H1 (cell line): Measurements from ENCODE around the gene PLP2. TPM values are rescaled to one million over a fixed set of nuclear protein-coding genes. Genes with fewer than 3 reads are reported as not detected.

Source experiments
- CTCF ChIA-PET: fragments of 300-600 bp; sonication (Branson Sonifier 250); formaldehyde crosslinking; loops from one replicate; lab custom pipeline; 2021; ENCODE audit not compliant: partially characterized antibody; lab: Charles Lee
- POLR2A ChIA-PET: fragments of 300-600 bp; sonication (Branson Sonifier 250); formaldehyde crosslinking; loops from one replicate; lab custom pipeline; 2021; ENCODE audit warnings: inconsistent platforms; ENCODE audit not compliant: partially characterized antibody; lab: Charles Lee
- DNase-seq, 2 experiments: peaks; one replicate each; pipeline versions ENCODE4 v3.0.0 to v3.0.0-alpha.2; 2010 to 2022; ENCODE audit warnings: low spot score in 2 of 2, low read depth in 1 of 2, mixed read lengths in 1 of 2
- FAIRE-seq: peaks from 2 replicates; lab custom pipeline; 2011; peaks lifted over from hg19 to GRCh38; lab: Jason Lieb, UNC
- H2AFZ ChIP-seq: 2 replicates; pipeline ENCODE4 v1.8.1; 2012; ENCODE audit warnings: low read length, inconsistent platforms
- H2AK5ac ChIP-seq: 2 replicates; pipeline ENCODE4 v1.6.1; 2013; ENCODE audit warnings: low read depth, low read length
- H2BK120ac ChIP-seq: replicated peaks from 2 replicates; pipeline ENCODE3; 2013; ENCODE audit warnings: low read depth, low read length, inconsistent platforms
- H2BK12ac ChIP-seq: 2 replicates; pipeline ENCODE4 v1.6.1; 2013; ENCODE audit warnings: low read depth, low read length
- H2BK15ac ChIP-seq: 2 replicates; pipeline ENCODE4 v1.6.1; 2013; ENCODE audit warnings: low read length
- H2BK20ac ChIP-seq: 2 replicates; pipeline ENCODE4 v1.6.1; 2013; ENCODE audit warnings: low read length
- H2BK5ac ChIP-seq: 2 replicates; pipeline ENCODE4 v1.6.1; 2013; ENCODE audit warnings: low read depth, low read length
- H3K14ac ChIP-seq: 2 replicates; pipeline ENCODE4 v1.6.1; 2013; ENCODE audit warnings: inconsistent platforms; ENCODE audit not compliant: insufficient read length
- H3K18ac ChIP-seq: 2 replicates; pipeline ENCODE4 v1.6.1; 2013; ENCODE audit warnings: low read length; ENCODE audit errors: extremely low read depth
- H3K23ac ChIP-seq: 2 replicates; pipeline ENCODE4 v1.6.1; 2013; ENCODE audit warnings: inconsistent platforms; ENCODE audit not compliant: insufficient read length
- H3K23me2 ChIP-seq: 2 replicates; pipeline ENCODE4 v1.6.1; 2013; ENCODE audit warnings: low read depth, low read length
- H3K27ac ChIP-seq: 2 replicates; pipeline ENCODE4 v1.6.1; 2011; ENCODE audit warnings: low read depth, low read length, inconsistent platforms
- H3K27me3 ChIP-seq, 4 experiments: replicated peaks in 1 of 4; 1 replicate in 1 of 4; 2 replicates in 3 of 4; pipeline versions ENCODE4 v1.6.1 to v1.8.1; 2011 to 2013; ENCODE audit warnings: low read length in 3 of 4, mild to moderate bottlenecking in 3 of 4, inconsistent platforms in 2 of 4, mixed read lengths in 2 of 4, moderate library complexity in 1 of 4; ENCODE audit not compliant: control insufficient read depth in 3 of 4, insufficient read depth in 3 of 4; ENCODE audit errors: extremely low read depth in 1 of 4
- H3K36me3 ChIP-seq, 4 experiments: 2 replicates each; pipeline versions ENCODE4 v1.6.1 to v1.8.1; 2011 to 2013; ENCODE audit warnings: mild to moderate bottlenecking in 4 of 4, low read length in 3 of 4, moderate library complexity in 2 of 4, control low read depth in 1 of 4, inconsistent platforms in 1 of 4; ENCODE audit not compliant: insufficient read depth in 4 of 4, control insufficient read depth in 2 of 4
- H3K4ac ChIP-seq: replicated peaks from 2 replicates; pipeline ENCODE3; 2013; ENCODE audit warnings: low read length, low read depth, mixed read lengths, inconsistent platforms; ENCODE audit not compliant: insufficient read length
- H3K4me1 ChIP-seq, 4 experiments: replicated peaks in 1 of 4; 1 replicate in 1 of 4; 2 replicates in 3 of 4; pipeline versions ENCODE4 v1.6.1 to v1.8.1; 2011 to 2013; ENCODE audit warnings: low read length in 3 of 4, inconsistent platforms in 2 of 4, mixed read lengths in 1 of 4; ENCODE audit not compliant: insufficient read depth in 4 of 4, control insufficient read depth in 3 of 4
- H3K4me2 ChIP-seq, 2 experiments: 2 replicates each; pipeline versions ENCODE4 v1.6.1 to v1.8.1; 2011 to 2013; ENCODE audit warnings: low read depth in 2 of 2, low read length in 2 of 2, control low read depth in 1 of 2, inconsistent platforms in 1 of 2, mild to moderate bottlenecking in 1 of 2; ENCODE audit not compliant: insufficient read depth in 1 of 2
- H3K4me3 ChIP-seq, 4 experiments: fragments of 200-600, 300-600 bp in 1 of 4; sonication (generic), shearing (Covaris generic), sonication (Bioruptor Twin) in 1 of 4; 2 replicates each; pipeline versions ENCODE4 v1.5.1 to v1.8.1; 2011 to 2016; ENCODE audit warnings: low read length in 4 of 4, low read depth in 3 of 4, control low read depth in 2 of 4, inconsistent platforms in 2 of 4, mild to moderate bottlenecking in 2 of 4, mixed read lengths in 1 of 4, moderate library complexity in 1 of 4; ENCODE audit not compliant: insufficient read depth in 2 of 4; ENCODE audit errors: extremely low read depth in 1 of 4
- H3K56ac ChIP-seq: replicated peaks from 2 replicates; pipeline ENCODE3; 2013; ENCODE audit warnings: low read depth, mild to moderate bottlenecking, mixed read lengths, low read length, inconsistent platforms; ENCODE audit not compliant: insufficient read length
- H3K79me1 ChIP-seq: 2 replicates; pipeline ENCODE4 v1.6.1; 2013; ENCODE audit warnings: low read depth, low read length, control low read depth
- H3K79me2 ChIP-seq, 2 experiments: 2 replicates each; pipeline versions ENCODE4 v1.6.1 to v1.8.1; 2012 to 2013; ENCODE audit warnings: low read length in 2 of 2, mild to moderate bottlenecking in 2 of 2, inconsistent platforms in 1 of 2; ENCODE audit not compliant: insufficient read depth in 2 of 2, control insufficient read depth in 1 of 2
- H3K9ac ChIP-seq, 4 experiments: replicated peaks in 1 of 4; 1 replicate in 1 of 4; 2 replicates in 3 of 4; pipeline versions ENCODE4 v1.6.1 to v1.8.1; 2011 to 2013; ENCODE audit warnings: low read depth in 3 of 4, low read length in 3 of 4, control low read depth in 2 of 4, mild to moderate bottlenecking in 2 of 4, moderate library complexity in 2 of 4, inconsistent platforms in 1 of 4; ENCODE audit errors: extremely low read depth in 1 of 4
- H3K9me3 ChIP-seq, 2 experiments: 2 replicates each; pipeline versions ENCODE4 v1.6.1 to v1.8.1; 2012 to 2013; ENCODE audit warnings: mild to moderate bottlenecking in 2 of 2, moderate library complexity in 2 of 2, control low read depth in 1 of 2, inconsistent platforms in 1 of 2, low read depth in 1 of 2, low read length in 1 of 2, mixed read lengths in 1 of 2; ENCODE audit not compliant: insufficient read depth in 2 of 2
- H4K20me1 ChIP-seq, 2 experiments: replicated peaks in 1 of 2; 2 replicates each; pipeline versions ENCODE3 to v1.8.1; 2011 to 2013; ENCODE audit warnings: inconsistent platforms in 2 of 2, low read length in 2 of 2, mild to moderate bottlenecking in 1 of 2; ENCODE audit not compliant: insufficient read depth in 2 of 2, control insufficient read depth in 1 of 2
- H4K5ac ChIP-seq: 2 replicates; pipeline ENCODE4 v1.6.1; 2013; ENCODE audit warnings: low read length, low read depth, mixed read lengths, inconsistent platforms; ENCODE audit not compliant: insufficient read length
- H4K8ac ChIP-seq: 2 replicates; pipeline ENCODE4 v1.8.0; 2013; ENCODE audit warnings: mild to moderate bottlenecking, moderate library complexity, low read length, inconsistent platforms; ENCODE audit not compliant: insufficient read depth; ENCODE audit errors: extremely low read depth
- H4K91ac ChIP-seq: replicated peaks from 2 replicates; pipeline ENCODE3; 2013; ENCODE audit warnings: low read length, mixed read lengths, inconsistent platforms; ENCODE audit not compliant: insufficient read length
- EGR1 ChIP-seq: IDR thresholded peaks from 2 replicates; pipeline ENCODE4 v1.6.1; 2011; ENCODE audit warnings: low read depth, low read length, borderline replicate concordance
- HDAC6 ChIP-seq: IDR thresholded peaks from one replicate; pipeline ENCODE4 v1.7.1; 2012; ENCODE audit warnings: low read depth, mild to moderate bottlenecking, inconsistent platforms, low read length, moderate library complexity
- SIX5 ChIP-seq: IDR thresholded peaks from 2 replicates; pipeline ENCODE4 v1.6.1; 2011; ENCODE audit warnings: mild to moderate bottlenecking, low read depth, low read length
- SP2 ChIP-seq: IDR thresholded peaks from 2 replicates; pipeline ENCODE4 v1.6.1; 2012; ENCODE audit warnings: mild to moderate bottlenecking, low read length, inconsistent platforms
- WGBS, 2 experiments: shearing (Covaris generic) in 1 of 2; methylation state at CpG; one replicate each; pipeline versions ENCODE4 v1.1.6 to v1.1.7; 2013 to 2015; ENCODE audit warnings: low lambda C conversion rate in 2 of 2, mixed read lengths in 2 of 2, inconsistent platforms in 1 of 2, low coverage in 1 of 2, missing lambda C conversion rate in 1 of 2; ENCODE audit not compliant: insufficient replicate concordance in 2 of 2, insufficient coverage in 1 of 2, insufficient read length in 1 of 2; ENCODE audit errors: extremely low coverage in 1 of 2, missing lambda C conversion rate in 1 of 2; 5-methylcytosine and 5-hydroxymethylcytosine counted together
- polyA plus RNA-seq, 7 experiments: library from polyadenylated mRNA; depleted of rRNA in 3 of 7; stranded (reverse) in 5 of 7; unstranded in 2 of 7; fragments of >200 nt in 5 of 7; fragments of 200-250 nt in 2 of 7; gene quantifications; 1 replicate in 5 of 7; 2 replicates in 1 of 7; 4 replicates in 1 of 7; pipeline versions ENCODE4 v1.2.1 to v1.2.3, GENCODE V29; 2011 to 2013; ENCODE audit warnings: missing spikeins in 2 of 7, mixed read lengths in 2 of 7
- total RNA-seq: library from RNA; stranded (reverse); fragmentation: NEBNext Ultra II Directional; extraction: Animal tissue kit (Norgen Biotek cat#: 25700); gene quantifications from 2 replicates; pipeline ENCODE4 v1.2.1, GENCODE V29; 2021

The PLP2 gene
- total and polyA plus RNA-seq, 2 of the 8 experiments (the other 6 are each of a cell fraction or from before 2014, with no cell fraction given), result 10.3 to 23.4 TPM

GRCh38 chrX:49183701-49184281 lies 12.1 kb downstream of the PLP2 start:
- Histone ChIP-seq H4K5ac (no peak overlapping the region), H3K79me1 (no peaks in the 10 kb centered on the region), H3K4me3 (peak overlapping the region in 1 of 4 experiments; percentile 75; a peak in 1 of 8 replicates), H3K23ac (no peak overlapping the region), H3K56ac (no peak overlapping the region), H2BK12ac (no peak overlapping the region), H3K27ac (no peak overlapping the region), H3K27me3 (no peaks in the 10 kb centered on the region), H4K91ac (no peak overlapping the region), H3K14ac (no peak overlapping the region), H3K23me2 (peaks cover 7% of the 10 kb centered on the region; the same call in 1 of the 2 replicates), H4K8ac (no peak overlapping the region), H3K4me2 (peak overlapping the region; percentile 60 to 68), H3K4ac (no peak overlapping the region), H3K36me3 (peaks cover 0 to 9% (median 2%) of the 10 kb centered on the region in 4 experiments; a peak in 4 of 8 replicates), H3K9ac (no peak overlapping the region), H2BK20ac (no peak overlapping the region), H2AK5ac (no peak overlapping the region), H2BK15ac (no peak overlapping the region), H3K79me2 (no peaks in the 10 kb centered on the region), H4K20me1 (peaks cover 0 to 3% of the 10 kb centered on the region in 2 experiments), H2BK5ac (no peak overlapping the region), H3K4me1 (peaks cover 0 to 6% (median 5%) of the 10 kb centered on the region in 4 experiments; a peak in 3 of 7 replicates), H3K9me3 (no peaks in the 10 kb centered on the region), H2AFZ (no peak overlapping the region), H3K18ac (no peak overlapping the region), H2BK120ac (no peak overlapping the region)
- 80% methylated on average over 10 of the region's 18 CpGs; no CpG with 5 or more reads in 1 of the 2 experiments for WGBS, 2 experiments
- TF ChIP-seq SIX5 (no peak), HDAC6 (no peak), EGR1 (no peak), SP2 (no peak)
- no peak for FAIRE-seq
- ChIA-PET POLR2A (interaction anchor here (1.6 kb wide), 1 partner anchor 46 kb away, joined by 4 read pairs; no protein-coding TSS in a partner anchor), CTCF (interaction anchor here (0.7 kb wide), 2 partner anchors 17 to 28 kb away, joined by 3 read pairs; no protein-coding TSS in a partner anchor)
- DNase-seq, result no peak
